GM21723 (cell line): Measurements from ENCODE around the gene C2orf42.
"Not testable (repeated sequence)": the region's sequence is repeated elsewhere in the genome, so short reads cannot be mapped to it uniquely, and the experiment has no call there.

Experiments
- ATAC-seq: cut with Tn5 transposase; IDR thresholded peaks from one replicate; pipeline ENCODE4 v1.9.1; 2021; ENCODE audit warnings: mild to moderate bottlenecking, moderate library complexity; ENCODE audit not compliant: unreplicated experiment

Gene C2orf42

GRCh38 chr2:70190418-70191243, at the start of gene C2orf42:
Gene C2orf42 (minus strand): TSS chr2:70191019. CDS start chr2:70181985, 9,034 bp downstream.
- ATAC-seq: peak; percentile 84

GRCh38 chr2:70240599-70240998, 49.8 kb upstream of the C2orf42 start:
- ATAC-seq: no peak

DNA sequence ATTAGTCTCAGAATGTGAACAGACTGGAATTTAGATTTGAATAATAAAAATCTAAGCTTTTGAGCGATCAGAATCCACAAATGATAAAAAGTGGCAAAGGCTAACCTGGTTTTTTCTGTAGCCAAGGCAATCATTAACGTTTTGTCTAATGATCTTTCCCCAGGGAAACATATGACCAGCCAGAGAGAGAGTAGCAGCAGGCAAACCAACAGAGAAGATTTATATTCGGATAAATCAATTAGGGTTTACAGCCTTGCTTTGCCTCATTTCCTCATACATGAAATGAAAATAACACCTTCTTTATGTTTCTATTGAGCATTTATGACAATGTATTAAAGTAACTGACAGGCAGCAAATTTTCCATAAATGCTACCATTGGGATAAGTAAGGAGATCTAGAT, 43.1 kb upstream of the C2orf42 start:
- no peak for ATAC-seq

- no peak for ATAC-seq
These were observed 36.0 kb upstream of the C2orf42 start for GRCh38 chr2:70226781-70227180.

GRCh38 chr2:70223305-70223704, 32.5 kb upstream of the C2orf42 start:
- not testable (repeated sequence) for ATAC-seq

DNA sequence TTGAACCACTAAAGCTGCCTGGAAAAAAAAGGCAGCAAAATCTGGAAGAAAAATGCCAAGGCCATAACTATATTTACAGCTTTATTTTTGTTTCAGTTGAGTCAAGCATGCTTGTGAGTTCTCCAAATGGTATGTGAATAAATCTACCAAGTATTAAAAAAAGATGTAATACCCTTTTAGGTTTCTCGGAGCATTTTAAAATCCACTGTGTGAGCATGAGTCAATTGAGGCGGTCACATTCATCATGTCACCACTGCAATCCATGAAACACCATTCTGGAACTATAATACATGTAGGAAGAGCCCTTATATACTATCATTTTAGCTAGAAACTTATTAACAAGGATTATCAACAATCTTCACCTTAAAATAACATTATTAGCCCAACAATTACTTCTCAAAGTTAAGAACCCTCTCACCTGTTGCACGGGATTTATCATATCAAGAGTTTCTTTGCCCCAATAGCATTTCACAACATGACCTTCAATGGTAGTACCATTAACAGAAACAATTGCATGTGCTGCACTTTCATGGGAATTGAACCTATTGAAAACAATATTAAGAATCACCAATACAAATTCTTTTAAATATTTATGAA, 24.2 kb upstream of the C2orf42 start:
- no peak for ATAC-seq

- ATAC-seq: no peak
These were observed 23.5 kb upstream of the C2orf42 start for GRCh38 chr2:70214365-70214764.

GRCh38 chr2:70212298-70212932, 21.6 kb upstream of the C2orf42 start:
- ATAC-seq: no peak

DNA sequence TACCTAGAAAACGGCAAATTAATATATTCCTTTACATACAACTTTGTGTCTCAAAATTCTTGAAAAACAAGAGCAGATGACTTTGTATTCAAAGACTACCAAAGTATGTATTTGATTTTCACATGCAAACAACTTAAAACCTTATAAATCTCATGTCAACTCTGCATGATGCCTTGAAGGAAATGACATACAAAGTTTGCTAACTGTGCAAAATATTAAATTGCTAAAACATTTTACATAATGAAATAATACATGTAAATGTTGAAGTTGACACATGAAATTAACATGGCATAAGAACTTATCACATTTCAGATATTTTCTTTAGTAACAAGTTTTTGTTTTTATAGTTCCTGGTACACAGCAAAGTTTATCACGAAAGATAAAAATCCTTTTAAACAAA, 20.8 kb upstream of the C2orf42 start:
- no peak for ATAC-seq

DNA sequence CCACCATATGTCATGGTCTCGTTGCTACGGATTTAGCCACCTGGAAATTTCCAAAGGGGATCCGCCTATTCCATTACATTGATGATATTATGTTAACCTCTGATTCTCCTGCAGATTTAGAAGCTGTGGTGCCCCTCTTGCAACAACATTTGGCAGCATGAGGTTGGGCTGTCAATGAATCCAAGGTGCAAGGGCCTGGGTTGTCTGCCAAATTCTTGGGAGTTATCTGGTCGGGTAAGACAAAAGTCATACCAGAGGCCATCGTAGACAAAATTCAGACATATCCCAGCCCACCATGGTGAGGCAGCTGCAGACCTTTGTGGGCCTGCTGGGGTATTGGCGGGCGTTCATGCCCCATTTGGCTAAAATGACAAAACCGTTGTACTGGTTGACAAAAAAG, 13.6 kb upstream of the C2orf42 start:
- ATAC-seq: no peak

GRCh38 chr2:70203086-70203485, 12.3 kb upstream of the C2orf42 start:
- ATAC-seq: no peak

DNA sequence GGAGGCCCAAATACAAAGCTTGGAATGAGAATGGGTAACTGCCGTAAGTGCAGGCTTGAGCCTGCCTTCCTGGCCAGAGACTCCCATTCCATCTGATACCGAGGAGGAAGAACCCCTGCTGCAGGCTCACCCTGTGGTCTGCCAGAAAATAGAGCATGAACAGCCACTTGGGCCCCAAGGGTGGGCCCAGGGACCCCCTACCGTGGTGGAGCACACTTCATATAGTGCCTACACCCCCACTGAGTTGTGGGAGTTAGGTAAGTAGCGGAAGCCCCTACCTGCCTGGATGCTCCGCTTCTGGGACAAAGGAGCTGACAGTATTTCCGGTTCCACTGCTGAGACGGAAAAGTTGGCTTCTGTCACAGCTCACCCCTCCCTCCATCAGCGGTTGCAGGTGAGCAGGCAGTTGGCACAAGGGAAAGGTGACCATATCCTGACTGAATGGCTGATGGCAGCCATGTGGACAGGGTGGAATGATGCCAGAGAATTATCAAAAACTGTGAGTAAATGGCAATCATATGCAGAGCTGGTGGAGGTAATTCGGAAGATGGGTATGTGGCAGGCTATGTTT, 11.5 kb upstream of the C2orf42 start:
- no peak for ATAC-seq

DNA sequence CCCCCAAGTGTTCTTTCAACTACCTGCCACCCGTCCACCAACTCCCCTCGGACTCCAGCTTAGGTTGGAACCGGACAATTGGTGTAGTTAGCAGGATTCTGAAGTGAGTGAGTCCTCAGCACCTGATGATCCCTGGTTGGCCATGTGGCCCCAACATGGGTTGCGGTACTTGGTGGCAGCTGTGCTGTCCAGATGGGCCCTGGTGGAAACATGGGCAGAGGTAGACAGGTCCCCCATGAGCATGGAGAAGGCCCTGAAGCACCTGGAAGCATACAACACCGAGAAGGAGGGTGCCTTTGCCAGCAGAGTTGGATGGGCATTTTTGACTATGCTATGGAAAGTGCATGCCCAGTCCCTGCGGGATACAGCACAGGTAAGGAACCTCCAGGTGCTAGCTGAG, 11.0 kb upstream of the C2orf42 start:
- ATAC-seq: no peak

DNA sequence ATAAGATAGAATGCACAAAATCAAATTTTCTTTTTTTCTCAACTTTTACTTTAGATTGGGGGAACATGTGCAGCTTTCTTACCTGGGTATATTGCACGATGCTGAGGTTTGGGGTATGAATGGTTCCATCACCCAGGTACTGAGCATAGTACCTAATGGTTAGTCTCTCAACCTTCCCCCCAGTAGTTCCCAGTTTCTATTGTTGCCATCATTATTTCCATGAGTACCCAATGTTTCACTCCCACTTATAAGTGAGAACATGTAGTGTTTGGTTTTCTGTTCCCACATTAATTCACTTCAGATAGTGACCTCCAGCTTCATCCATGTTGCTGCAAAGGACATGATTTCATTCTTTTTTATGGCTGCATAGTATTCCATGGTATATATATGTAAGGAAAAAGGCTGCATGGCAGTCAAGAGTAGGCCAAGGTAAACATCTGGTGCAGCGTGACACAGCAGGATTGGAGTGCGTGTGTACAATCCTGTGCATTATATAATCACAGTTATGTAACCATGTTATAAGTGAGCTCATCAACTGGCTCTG, 10.5 kb upstream of the C2orf42 start:
- no peak for ATAC-seq

DNA sequence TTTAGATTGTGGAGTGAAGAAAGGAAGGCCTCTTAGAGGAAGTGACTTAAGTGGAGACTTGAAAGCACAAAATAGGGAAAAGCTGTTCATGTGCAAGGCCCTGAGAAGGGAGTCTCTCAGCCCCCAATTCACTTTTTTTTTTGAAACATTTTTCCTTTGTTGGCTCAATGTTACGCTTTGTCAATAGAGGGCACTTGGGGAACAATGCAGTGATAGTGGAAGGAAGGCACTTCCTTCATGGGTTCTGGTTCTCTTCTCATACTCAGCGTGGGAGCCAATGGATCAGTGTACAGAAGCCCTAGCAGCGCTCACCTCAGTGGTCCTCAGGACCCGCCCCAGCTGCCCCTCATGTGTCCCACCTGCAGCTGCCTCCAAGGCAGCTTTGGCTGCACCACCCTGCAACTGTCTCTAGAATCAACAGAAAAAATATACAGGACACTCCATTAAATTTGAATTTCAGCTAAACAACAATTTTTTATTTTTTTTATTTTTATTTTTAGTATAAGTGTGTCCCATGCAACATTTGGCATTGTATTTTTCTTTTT, 8.6 kb upstream of the C2orf42 start:
- ATAC-seq: no peak

- ATAC-seq: no peak
These were observed 1.7 kb upstream of the C2orf42 start for GRCh38 chr2:70192516-70192915.

DNA sequence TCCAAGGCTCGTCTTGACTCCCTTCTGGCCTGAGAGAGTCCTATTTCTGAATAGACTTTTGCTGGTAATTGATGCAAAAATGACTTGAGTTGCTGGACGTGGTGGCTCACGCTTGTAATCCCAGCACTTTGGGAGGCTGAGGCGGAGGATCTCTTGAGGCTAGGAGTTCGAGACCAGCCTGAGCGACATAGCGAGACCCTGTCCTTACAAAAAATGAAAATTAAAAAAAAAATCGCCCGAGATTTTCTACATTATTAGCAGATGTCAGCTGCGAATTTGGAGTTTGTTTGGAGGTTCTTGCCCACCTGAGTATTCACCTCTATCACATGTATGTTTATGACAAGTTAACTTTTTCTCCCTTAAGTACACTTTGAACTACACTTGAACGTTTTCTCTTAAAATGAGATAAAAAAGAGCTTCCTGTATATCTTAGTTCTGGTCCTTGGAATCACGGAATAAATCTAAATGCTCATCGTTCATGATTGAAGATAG, 471 bp upstream of the C2orf42 start:
- ATAC-seq: no peak

DNA sequence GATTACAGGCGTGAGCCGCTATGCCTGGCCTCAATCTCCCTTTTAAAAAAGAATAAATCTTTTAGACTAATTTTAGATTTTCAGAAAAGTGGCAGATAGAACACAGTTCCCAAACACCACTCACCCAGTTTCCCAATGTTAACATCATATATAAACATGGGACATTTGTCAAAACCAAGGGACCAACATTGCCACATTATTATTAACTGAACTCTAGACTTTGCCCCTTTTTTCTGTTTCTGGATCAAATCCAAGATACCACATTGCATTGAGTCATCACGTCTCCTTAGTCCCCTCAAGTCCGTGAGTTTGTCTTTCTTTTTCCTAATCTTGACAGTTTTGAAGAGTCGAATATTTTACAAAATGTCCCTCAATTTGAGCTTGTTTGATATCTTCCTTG, 2.4 kb downstream of the C2orf42 start:
- ATAC-seq: no peak

- not testable (repeated sequence) for ATAC-seq
These were observed 3.6 kb downstream of the C2orf42 start for GRCh38 chr2:70187170-70187569.

GRCh38 chr2:70182689-70183088, 8.1 kb downstream of the C2orf42 start:
- no peak for ATAC-seq

- peak; percentile 78 for ATAC-seq
These were observed 9.4 kb downstream of the C2orf42 start for GRCh38 chr2:70181363-70181956.
